Measurements from ENCODE around the gene ATOSA. TPM values are rescaled to one million over a fixed set of nuclear protein-coding genes. Genes with fewer than 3 reads are reported as not detected.

ATOSA gene
- total and polyA plus RNA-seq, 2 donors (not counting 1 experiment from before 2014, with no cell fraction given): 14.1 to 26.9 TPM

DNA sequence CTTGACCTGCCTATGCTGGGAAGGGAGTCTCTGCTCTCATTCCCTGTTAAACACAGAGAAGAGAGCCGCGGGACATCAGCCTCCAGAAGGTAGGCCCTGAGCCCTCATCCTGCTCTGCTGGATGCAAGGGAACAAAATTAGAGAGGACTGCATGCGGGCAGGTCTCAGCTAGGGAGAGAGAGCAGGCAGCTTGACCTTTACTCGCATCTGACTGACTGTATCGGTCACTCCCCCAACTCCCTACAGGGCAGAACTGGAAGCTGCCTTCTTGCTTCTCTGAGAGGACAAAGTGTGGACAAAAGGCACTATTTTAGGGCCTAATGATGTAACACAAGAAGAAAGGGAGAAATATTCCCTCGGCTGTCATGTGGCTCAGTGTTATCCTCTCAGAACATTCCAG, 38.7 kb upstream of the ATOSA start:
- H3K9ac ChIP-seq (ENCODE audit: insufficient read depth, low read length): no peak overlapping the region
- H3K4me2 ChIP-seq (ENCODE audit: extremely low read depth, insufficient read depth, low read length): no peak overlapping the region
- no peak overlapping the region for H2AFZ ChIP-seq (ENCODE audit: low read length)
- no peaks in the 10 kb centered on the region for H3K36me3 ChIP-seq (ENCODE audit: control insufficient read depth, insufficient read depth, low read length)
- peaks cover 3% of the 10 kb centered on the region for H3K27me3 ChIP-seq (ENCODE audit: control insufficient read depth, insufficient read depth, low read length)
- no peaks in the 10 kb centered on the region for H3K4me1 ChIP-seq (ENCODE audit: control insufficient read depth, extremely low read depth, insufficient read depth, low read length)
- no peak overlapping the region for H3K4me3 ChIP-seq (replicated peaks in 1 of 4; ENCODE audit: control extremely low read depth in 1 of 4, insufficient read depth in 1 of 4, low read depth in 3 of 4, low read length in 4 of 4)
- no peak for DNase-seq (ENCODE audit: low read depth in 2 of 2)
- no peaks in the 10 kb centered on the region for H4K20me1 ChIP-seq (ENCODE audit: control insufficient read depth, extremely low read depth, insufficient read depth, low read length)
- H3K9me3 ChIP-seq (ENCODE audit: control insufficient read depth, insufficient read depth, low read depth, low read length): no peaks in the 10 kb centered on the region
- no peaks in the 10 kb centered on the region for H3K79me2 ChIP-seq (ENCODE audit: control insufficient read depth, insufficient read depth, low read length)
- H3K27ac ChIP-seq (ENCODE audit: insufficient read depth, low read length): no peak overlapping the region
- no peak for TF ChIP-seq EZH2 (IDR thresholded peaks at IDR 0.05; ENCODE audit: low read length, missing control alignments)
- no peak for TF ChIP-seq CTCF (conservative IDR thresholded peaks at IDR 0.05 in 1 of 2, IDR thresholded peaks at IDR 0.05 in 1 of 2; ENCODE audit: low read depth in 1 of 2, low read length in 2 of 2)

DNA sequence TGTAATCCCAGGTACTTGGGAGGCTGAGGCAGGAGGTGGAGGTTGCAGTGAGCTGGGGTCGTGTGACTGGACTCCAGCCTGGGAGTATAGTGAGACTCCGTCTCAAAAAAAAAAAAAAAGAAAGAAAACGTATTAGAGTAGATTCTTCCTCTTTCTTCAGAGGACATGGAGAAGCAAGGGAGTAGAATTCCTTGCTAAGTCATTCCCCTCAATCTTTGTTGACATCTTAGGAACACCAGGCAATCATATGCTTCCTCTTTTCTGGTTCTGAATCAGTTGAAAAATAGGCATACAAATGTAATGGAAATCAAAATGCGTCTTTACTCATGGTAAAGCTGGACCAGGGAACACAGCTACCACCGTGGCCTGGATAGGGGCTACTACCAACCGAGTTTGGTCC, 38.3 kb upstream of the ATOSA start:
- no peak overlapping the region for H3K4me3 ChIP-seq (replicated peaks in 1 of 4; ENCODE audit: control extremely low read depth in 1 of 4, insufficient read depth in 1 of 4, low read depth in 3 of 4, low read length in 4 of 4)
- H3K9me3 ChIP-seq (ENCODE audit: control insufficient read depth, insufficient read depth, low read depth, low read length): no peaks in the 10 kb centered on the region
- no peaks in the 10 kb centered on the region for H3K4me1 ChIP-seq (ENCODE audit: control insufficient read depth, extremely low read depth, insufficient read depth, low read length)
- no peak overlapping the region for H2AFZ ChIP-seq (ENCODE audit: low read length)
- no peak for TF ChIP-seq EZH2 (IDR thresholded peaks at IDR 0.05; ENCODE audit: low read length, missing control alignments)
- no peak for TF ChIP-seq CTCF (conservative IDR thresholded peaks at IDR 0.05 in 1 of 2, IDR thresholded peaks at IDR 0.05 in 1 of 2; ENCODE audit: low read depth in 1 of 2, low read length in 2 of 2)
- H4K20me1 ChIP-seq (ENCODE audit: control insufficient read depth, extremely low read depth, insufficient read depth, low read length): no peaks in the 10 kb centered on the region
- no peaks in the 10 kb centered on the region for H3K79me2 ChIP-seq (ENCODE audit: control insufficient read depth, insufficient read depth, low read length)
- H3K27me3 ChIP-seq (ENCODE audit: control insufficient read depth, insufficient read depth, low read length): peaks cover 3% of the 10 kb centered on the region
- DNase-seq (ENCODE audit: low read depth in 2 of 2): no peak
- H3K36me3 ChIP-seq (ENCODE audit: control insufficient read depth, insufficient read depth, low read length): no peaks in the 10 kb centered on the region
- no peak overlapping the region for H3K9ac ChIP-seq (ENCODE audit: insufficient read depth, low read length)
- H3K27ac ChIP-seq (ENCODE audit: insufficient read depth, low read length): no peak overlapping the region
- H3K4me2 ChIP-seq (ENCODE audit: extremely low read depth, insufficient read depth, low read length): no peak overlapping the region

DNA sequence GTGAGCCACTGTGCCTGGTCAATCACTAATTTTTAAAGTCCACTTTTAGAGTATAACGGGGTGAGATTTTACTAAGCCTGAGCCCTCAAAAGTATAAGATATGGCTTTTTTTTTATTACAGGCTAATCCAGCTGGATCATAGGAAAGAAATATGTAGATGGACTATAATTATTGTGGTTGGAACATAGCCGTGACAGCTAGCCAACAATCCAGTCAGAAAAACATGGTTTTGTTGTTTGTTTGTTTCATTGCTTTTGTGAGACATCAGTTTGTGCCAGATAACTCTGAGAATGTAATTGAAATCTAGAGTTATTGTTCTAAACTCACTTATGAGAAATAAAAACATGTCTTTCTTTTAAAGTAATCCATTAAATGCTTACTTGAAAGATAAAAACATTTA, 37.3 kb upstream of the ATOSA start:
- H3K36me3 ChIP-seq (ENCODE audit: control insufficient read depth, insufficient read depth, low read length): no peaks in the 10 kb centered on the region
- H3K9ac ChIP-seq (ENCODE audit: insufficient read depth, low read length): no peak overlapping the region
- H3K4me2 ChIP-seq (ENCODE audit: extremely low read depth, insufficient read depth, low read length): no peak overlapping the region
- no peaks in the 10 kb centered on the region for H4K20me1 ChIP-seq (ENCODE audit: control insufficient read depth, extremely low read depth, insufficient read depth, low read length)
- TF ChIP-seq CTCF (conservative IDR thresholded peaks at IDR 0.05 in 1 of 2, IDR thresholded peaks at IDR 0.05 in 1 of 2; ENCODE audit: low read depth in 1 of 2, low read length in 2 of 2): no peak
- TF ChIP-seq EZH2 (IDR thresholded peaks at IDR 0.05; ENCODE audit: low read length, missing control alignments): no peak
- no peak overlapping the region for H3K4me3 ChIP-seq (replicated peaks in 1 of 4; ENCODE audit: control extremely low read depth in 1 of 4, insufficient read depth in 1 of 4, low read depth in 3 of 4, low read length in 4 of 4)
- no peaks in the 10 kb centered on the region for H3K9me3 ChIP-seq (ENCODE audit: control insufficient read depth, insufficient read depth, low read depth, low read length)
- no peaks in the 10 kb centered on the region for H3K79me2 ChIP-seq (ENCODE audit: control insufficient read depth, insufficient read depth, low read length)
- peaks cover 3% of the 10 kb centered on the region for H3K27me3 ChIP-seq (ENCODE audit: control insufficient read depth, insufficient read depth, low read length)
- H3K27ac ChIP-seq (ENCODE audit: insufficient read depth, low read length): no peak overlapping the region
- no peak overlapping the region for H2AFZ ChIP-seq (ENCODE audit: low read length)
- H3K4me1 ChIP-seq (ENCODE audit: control insufficient read depth, extremely low read depth, insufficient read depth, low read length): no peaks in the 10 kb centered on the region
- DNase-seq (ENCODE audit: low read depth in 2 of 2): no peak
